OCI-LY7 (cell line): ENCODE results near the gene H2BK1. TPM values are rescaled to one million over a fixed set of nuclear protein-coding genes. Genes with fewer than 3 reads are reported as not detected.

ENCODE experiments used
- BruUV-seq: library from RNA; stranded (reverse); fragments of 400-500 nt; replicated peaks from 2 replicates; lab custom pipeline; 2021; lab: Mats Ljungman, UMichigan
- CTCF ChIA-PET: fragments of 300-600 bp; sonication (Branson Sonifier 250); formaldehyde crosslinking; loops from one replicate; lab custom pipeline; 2022; ENCODE audit warnings: antibody characterized with exemption; ENCODE audit not compliant: unreplicated experiment; lab: Charles Lee
- POLR2A ChIA-PET: fragments of 300-600 bp; sonication (Branson Sonifier 250); formaldehyde crosslinking; loops from one replicate; lab custom pipeline; 2022; ENCODE audit warnings: antibody characterized with exemption; lab: Charles Lee
- DNase-seq: peaks from one replicate; pipeline ENCODE4 v3.0.0-alpha.2; 2015; ENCODE audit warnings: low spot score
- H2AFZ ChIP-seq: fragments of 200-600 bp; sonication (generic), shearing (Covaris generic); 2 replicates; pipeline ENCODE4 v1.6.1; 2014; ENCODE audit warnings: mild to moderate bottlenecking, antibody characterized with exemption, low read length, moderate library complexity
- H3K27ac ChIP-seq: fragments of 200-600 bp; sonication (generic); 2 replicates; pipeline ENCODE4 v1.5.1; 2014; ENCODE audit warnings: mixed run types, low read depth, mild to moderate bottlenecking, moderate library complexity, low read length, inconsistent platforms; ENCODE audit not compliant: poor library complexity, severe bottlenecking
- H3K36me3 ChIP-seq: fragments of 200-600 bp; sonication (generic); 2 replicates; pipeline ENCODE4 v1.6.1; 2014; ENCODE audit warnings: mild to moderate bottlenecking, antibody characterized with exemption, low read length, moderate library complexity, mixed read lengths; ENCODE audit not compliant: insufficient read depth
- H3K4me1 ChIP-seq: fragments of 200-600 bp; sonication (generic); 2 replicates; pipeline ENCODE4 v1.5.1; 2014; ENCODE audit warnings: mild to moderate bottlenecking, low read length; ENCODE audit not compliant: insufficient read depth, poor library complexity, severe bottlenecking
- H3K4me2 ChIP-seq: fragments of 200-600 bp; sonication (generic); 2 replicates; pipeline ENCODE4 v1.6.1; 2014; ENCODE audit warnings: mild to moderate bottlenecking, low read length
- H3K4me3 ChIP-seq: fragments of 200-600 bp; sonication (generic); 2 replicates; pipeline ENCODE4 v1.5.1; 2014; ENCODE audit warnings: mild to moderate bottlenecking, low read depth, low read length; ENCODE audit not compliant: poor library complexity, severe bottlenecking
- H3K79me2 ChIP-seq: fragments of 200-600 bp; sonication (generic); 2 replicates; pipeline ENCODE4 v1.6.1; 2016; ENCODE audit warnings: low read depth, mild to moderate bottlenecking, low read length, moderate library complexity, mixed read lengths; ENCODE audit not compliant: insufficient read depth
- H3K9me2 ChIP-seq: fragments of 200-600 bp; sonication (generic); 2 replicates; pipeline ENCODE4 v1.6.1; 2016; ENCODE audit warnings: mild to moderate bottlenecking, low read length, mixed read lengths; ENCODE audit not compliant: insufficient read depth
- H3K9me3 ChIP-seq: fragments of 200-600 bp; sonication (generic); 2 replicates; pipeline ENCODE4 v1.6.1; 2014; ENCODE audit warnings: mild to moderate bottlenecking, mixed run types, low read length, mixed read lengths
- H4K20me1 ChIP-seq: fragments of 200-600 bp; sonication (generic); 2 replicates; pipeline ENCODE4 v1.6.1; 2014; ENCODE audit warnings: mild to moderate bottlenecking, antibody characterized with exemption, low read length, moderate library complexity, mixed read lengths; ENCODE audit not compliant: insufficient read depth
- EZH2phosphoT487 ChIP-seq: fragments of 200-600 bp; sonication (generic); IDR thresholded peaks from 2 replicates; pipeline ENCODE4 v1.6.1; 2018; ENCODE audit warnings: low read depth, borderline replicate concordance, mild to moderate bottlenecking, mixed run types, antibody characterized with exemption, low read length, moderate library complexity, mixed read lengths
- intact Hi-C: fragments of 100-400 bp; cut with micrococcal nuclease; formaldehyde crosslinking; loops from one replicate; pipeline ENCODE4 v1.10.0; 2022; ENCODE audit not compliant: unreplicated experiment
- total RNA-seq, 2 experiments: library from RNA; depleted of rRNA in 1 of 2; stranded (reverse); fragments of >200 nt in 1 of 2; shearing (Covaris generic) in 1 of 2; gene quantifications; 2 replicates each; pipeline ENCODE4 v1.2.3, GENCODE V29; 2014 to 2022
- TF ChIP-seq, protein P1 (sequence below): fragments of 200-600 bp; sonication (generic); conservative IDR thresholded peaks from 2 replicates; pipeline ENCODE4 v1.5.1; 2014; ENCODE audit warnings: mild to moderate bottlenecking, antibody characterized with exemption, low read length, moderate library complexity, mixed read lengths

H2BK1 gene
- total RNA-seq, 2 experiments from 2014 or later: not detected

DNA sequence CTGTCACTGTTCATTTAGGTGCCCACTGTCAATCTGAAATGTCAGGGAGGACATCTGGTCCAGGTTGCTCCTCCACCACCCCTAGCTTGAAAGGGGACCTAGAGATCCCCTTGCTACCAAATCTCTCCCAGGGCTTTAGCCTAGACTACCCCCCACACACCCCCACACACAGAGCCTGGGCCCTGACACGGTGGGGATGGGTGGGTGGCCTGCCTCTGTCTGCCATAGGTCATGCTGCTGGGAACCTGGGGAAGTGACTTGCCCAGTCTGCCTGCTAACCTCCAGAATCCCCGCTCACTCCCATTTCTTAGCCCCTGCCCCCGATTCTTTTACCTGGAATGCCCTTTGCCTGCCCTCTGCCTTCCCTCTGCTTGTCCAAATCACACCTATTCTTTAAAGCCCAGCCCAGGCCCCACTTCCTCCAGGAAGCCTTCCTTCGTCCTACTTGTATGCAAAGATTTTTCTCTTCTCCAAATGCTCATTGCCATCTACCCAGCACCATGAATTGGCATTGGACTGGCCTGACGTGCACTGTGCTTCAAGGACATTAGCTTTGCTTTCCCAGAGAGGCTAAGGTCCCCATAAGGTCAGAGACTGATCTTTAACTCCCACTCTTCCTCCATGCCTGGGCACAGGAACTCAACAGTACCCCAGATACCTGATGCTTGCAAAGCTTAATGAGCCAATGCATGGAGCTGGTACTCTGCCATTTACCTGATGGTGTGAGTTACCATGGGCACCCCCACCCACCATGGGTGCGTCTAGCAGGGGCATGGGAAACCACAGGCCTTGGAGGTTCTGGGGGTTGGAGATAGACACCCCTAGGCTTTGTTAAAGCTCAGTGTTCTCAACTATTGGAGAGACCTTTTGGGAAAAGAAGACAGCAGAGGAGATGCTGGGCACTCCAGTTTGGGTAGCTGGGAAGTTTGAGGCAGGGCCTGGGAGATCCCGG is 40.2 kb upstream of the H2BK1 start:
- Histone ChIP-seq H3K27ac (no peak overlapping the region), H3K4me1 (peaks cover 40% of the 10 kb centered on the region), H3K4me3 (no peak overlapping the region), H3K79me2 (no peaks in the 10 kb centered on the region), H3K4me2 (no peak overlapping the region), H3K9me3 (no peaks in the 10 kb centered on the region), H2AFZ (no peak overlapping the region), H4K20me1 (no peaks in the 10 kb centered on the region), H3K9me2 (no peaks in the 10 kb centered on the region), H3K36me3 (no peaks in the 10 kb centered on the region)
- CTCF ChIA-PET: no interaction called here
- intact Hi-C loops: no loop called here
- no peak for TF ChIP-seq EZH2phosphoT487
- TF ChIP-seq, protein P1, sequence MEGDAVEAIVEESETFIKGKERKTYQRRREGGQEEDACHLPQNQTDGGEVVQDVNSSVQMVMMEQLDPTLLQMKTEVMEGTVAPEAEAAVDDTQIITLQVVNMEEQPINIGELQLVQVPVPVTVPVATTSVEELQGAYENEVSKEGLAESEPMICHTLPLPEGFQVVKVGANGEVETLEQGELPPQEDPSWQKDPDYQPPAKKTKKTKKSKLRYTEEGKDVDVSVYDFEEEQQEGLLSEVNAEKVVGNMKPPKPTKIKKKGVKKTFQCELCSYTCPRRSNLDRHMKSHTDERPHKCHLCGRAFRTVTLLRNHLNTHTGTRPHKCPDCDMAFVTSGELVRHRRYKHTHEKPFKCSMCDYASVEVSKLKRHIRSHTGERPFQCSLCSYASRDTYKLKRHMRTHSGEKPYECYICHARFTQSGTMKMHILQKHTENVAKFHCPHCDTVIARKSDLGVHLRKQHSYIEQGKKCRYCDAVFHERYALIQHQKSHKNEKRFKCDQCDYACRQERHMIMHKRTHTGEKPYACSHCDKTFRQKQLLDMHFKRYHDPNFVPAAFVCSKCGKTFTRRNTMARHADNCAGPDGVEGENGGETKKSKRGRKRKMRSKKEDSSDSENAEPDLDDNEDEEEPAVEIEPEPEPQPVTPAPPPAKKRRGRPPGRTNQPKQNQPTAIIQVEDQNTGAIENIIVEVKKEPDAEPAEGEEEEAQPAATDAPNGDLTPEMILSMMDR: no peak
- no peak for DNase-seq
- BruUV-seq: no TSS peak
- POLR2A ChIA-PET: interaction anchor here (0.6 to 0.9 kb wide), 2 partner anchors 12 to 37 kb away, joined by 3 read pairs; no protein-coding TSS in a partner anchor

DNA sequence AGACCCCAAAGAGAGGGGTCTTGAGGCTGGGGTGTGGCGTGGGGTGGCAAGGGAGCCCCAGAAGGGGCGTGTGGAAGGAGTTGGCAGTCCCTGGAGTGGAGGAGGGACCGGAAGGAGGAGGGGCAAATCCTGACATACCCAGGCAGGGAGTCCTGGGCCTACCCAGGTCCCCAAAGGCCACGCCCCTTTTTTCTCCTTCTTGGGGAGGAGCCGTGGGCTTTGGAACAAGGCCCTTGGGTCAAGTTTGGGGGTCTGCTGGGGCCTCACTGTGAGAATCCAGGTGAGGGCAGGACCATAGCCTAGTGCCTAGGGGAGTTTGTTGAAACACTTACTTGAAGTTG is 39.4 kb upstream of the H2BK1 start:
- Histone ChIP-seq H3K27ac (no peak overlapping the region), H3K9me3 (no peaks in the 10 kb centered on the region), H3K4me3 (no peak overlapping the region), H3K79me2 (no peaks in the 10 kb centered on the region), H3K4me1 (peaks cover 47% of the 10 kb centered on the region), H3K36me3 (no peaks in the 10 kb centered on the region), H4K20me1 (peaks cover 3% of the 10 kb centered on the region; the same call in 1 of the 2 replicates), H3K9me2 (no peaks in the 10 kb centered on the region), H3K4me2 (no peak overlapping the region), H2AFZ (no peak overlapping the region)
- TF ChIP-seq EZH2phosphoT487: no peak
- TF ChIP-seq, protein P1: no peak
- ChIA-PET POLR2A (no interaction called here), CTCF (no interaction called here)
- intact Hi-C loops: no loop called here
- BruUV-seq: no TSS peak
- no peak for DNase-seq
